Astrocyte (in vitro differentiated cells and primary cell): Measurements from ENCODE around the gene KRTAP2-2.

Experiments
- CTCF ChIP-seq: IDR thresholded peaks from 2 replicates; pipeline ENCODE4 v1.5.1; 2011; ENCODE audit warnings: low read depth, mild to moderate bottlenecking, inconsistent platforms, low read length, moderate library complexity; ENCODE audit not compliant: insufficient read depth
- EZH2 ChIP-seq: IDR thresholded peaks from 2 replicates; pipeline ENCODE4 v1.6.1; 2012; ENCODE audit warnings: mild to moderate bottlenecking, low read length, inconsistent platforms; ENCODE audit not compliant: insufficient read depth

- TF ChIP-seq CTCF (no peak), EZH2 (no peak)
Measured at GRCh38 chr17:41076788-41077187, 21.8 kb upstream of the KRTAP2-2 start.
